Left renal cortex interstitium (tissue), 4 donors: ENCODE measurements around the gene ABCC1. TPM values are rescaled to one million over a fixed set of nuclear protein-coding genes. Genes with fewer than 3 reads are reported as not detected.
"Not testable (repeated sequence)": the region's sequence is repeated elsewhere in the genome, so short reads cannot be mapped to it uniquely, and the experiment has no call there.

Experiments used
- DNase-seq, 4 donors: peaks; one replicate each; pipeline ENCODE4 v3.0.0-alpha.2; 2013; ENCODE audit warnings: low read depth in 4 of 4, low spot score in 2 of 4, missing footprints in 1 of 4
- polyA plus RNA-seq, 4 donors: library from polyadenylated mRNA; unstranded; fragments of 120-200 nt; gene quantifications; one replicate each; pipeline ENCODE4 v1.2.1, GENCODE V29; 2013; ENCODE audit not compliant: insufficient read length in 4 of 4

Gene ABCC1
- polyA plus RNA-seq, result 10 to 100 TPM; 21.8 to 31.0 (median 25.1) TPM

DNA sequence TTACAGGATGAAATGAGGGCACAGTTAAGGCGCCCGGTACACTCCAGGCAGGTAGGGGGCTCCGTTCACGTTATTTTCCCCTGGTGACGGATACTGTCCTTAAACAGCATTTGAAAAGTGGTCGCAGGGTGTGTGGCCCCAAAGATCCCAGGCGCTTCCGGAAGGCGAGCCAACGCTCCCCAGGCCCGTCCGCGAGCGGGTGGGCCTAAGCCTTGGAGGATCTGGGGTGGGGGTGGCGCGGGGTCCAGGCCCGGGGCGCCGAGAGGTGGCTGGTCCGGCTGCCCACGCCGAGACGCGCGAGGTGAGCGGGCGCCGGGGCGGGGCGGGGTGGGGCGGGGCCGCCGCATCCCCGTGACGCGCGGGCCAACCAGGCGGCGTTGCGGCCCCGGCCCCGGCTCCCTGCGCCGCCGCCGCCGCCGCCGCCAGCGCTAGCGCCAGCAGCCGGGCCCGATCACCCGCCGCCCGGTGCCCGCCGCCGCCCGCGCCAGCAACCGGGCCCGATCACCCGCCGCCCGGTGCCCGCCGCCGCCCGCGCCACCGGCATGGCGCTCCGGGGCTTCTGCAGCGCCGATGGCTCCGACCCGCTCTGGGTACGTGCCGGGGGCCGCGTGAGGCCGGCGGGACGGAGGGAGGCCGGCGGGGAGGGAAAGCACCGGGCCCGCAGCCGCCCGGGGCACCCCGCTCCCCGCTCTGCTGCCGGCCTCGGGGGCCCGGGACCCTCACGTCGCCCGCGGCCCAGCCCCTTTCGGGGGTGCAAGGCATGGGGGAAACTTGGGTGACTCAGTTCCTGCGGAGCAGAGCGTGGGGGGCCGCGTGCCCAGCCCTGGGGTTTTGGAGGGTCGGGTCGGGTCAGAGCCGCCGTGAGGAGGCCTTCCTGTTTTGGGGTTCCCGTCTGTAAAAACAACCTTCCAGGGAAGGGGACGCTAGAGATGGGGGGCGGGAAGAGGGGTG lies at the start of gene ABCC1:
TSS of gene ABCC1 (plus strand) at position 407 of the 951 bp plus-strand sequence. CDS start at position 543, 136 bp downstream.
- peak in 1 of 4 donors; percentile 23 for DNase-seq

DNA sequence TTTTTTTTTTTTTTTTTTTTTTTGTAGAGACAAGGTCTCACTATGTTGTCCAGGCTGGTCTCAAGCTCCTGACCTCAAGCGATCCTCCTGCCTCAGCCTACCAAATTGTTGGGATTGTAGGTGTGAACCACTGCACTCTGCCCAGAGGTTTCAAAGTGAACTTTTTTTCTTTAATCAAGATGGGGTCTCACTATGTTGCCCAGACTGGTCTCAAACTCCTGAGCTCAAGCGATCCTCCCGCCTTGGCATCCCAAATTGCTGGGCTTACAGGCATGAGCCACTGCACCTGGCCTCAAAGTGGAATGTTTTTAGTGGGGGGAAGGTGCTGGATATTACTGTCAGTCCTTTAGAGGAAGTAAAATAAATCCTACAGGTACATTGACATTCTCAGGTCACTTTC lies 49.1 kb upstream of the ABCC1 start:
- no peak for DNase-seq

DNA sequence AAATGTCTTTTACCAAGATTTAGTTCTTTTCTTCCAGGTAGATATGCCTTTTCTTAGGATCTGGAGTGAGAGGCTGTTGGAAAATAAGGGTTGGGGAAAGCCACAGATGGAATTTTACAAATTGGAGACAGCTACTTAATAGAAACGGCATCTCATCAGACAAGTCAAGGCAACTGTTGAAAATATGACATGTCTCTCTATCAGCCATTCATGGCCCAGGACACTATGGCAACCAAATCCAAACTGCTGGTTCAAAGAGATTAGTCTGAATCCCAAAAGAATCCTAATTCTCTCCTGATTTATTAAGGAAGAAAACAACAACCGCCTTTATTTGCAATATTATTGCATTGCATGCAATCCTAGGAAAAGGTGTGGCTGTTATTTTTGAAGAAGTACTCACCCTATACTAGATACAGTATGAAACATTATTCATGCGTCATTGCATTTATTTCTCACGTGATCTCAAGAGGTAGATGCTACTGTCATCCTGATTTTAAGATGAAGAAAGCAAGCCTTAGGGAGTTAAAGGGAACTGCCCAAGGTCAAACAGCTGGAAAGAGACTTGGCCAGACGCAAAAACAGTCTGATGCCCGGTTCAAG lies 48.4 kb upstream of the ABCC1 start:
- DNase-seq, result no peak

DNA sequence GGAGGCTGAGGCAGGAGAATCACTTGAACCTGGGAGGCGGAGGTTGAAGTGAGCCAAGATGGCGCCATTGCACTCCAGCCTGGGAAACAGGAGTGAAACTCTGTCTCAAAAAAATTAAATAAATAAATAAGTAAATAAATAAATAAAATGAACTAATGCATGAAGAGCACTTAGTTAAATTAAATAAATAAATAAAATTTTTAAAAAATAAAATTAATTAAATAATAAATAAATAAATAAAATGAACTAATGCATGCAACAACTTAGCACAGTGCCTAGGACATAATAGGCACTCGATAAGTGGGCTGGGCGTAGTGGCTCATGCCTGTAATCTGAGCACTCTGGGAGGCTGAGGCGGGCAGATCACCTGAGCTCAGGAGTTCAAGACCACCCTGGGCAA lies 45.5 kb upstream of the ABCC1 start:
- DNase-seq, result no peak

- no peak for DNase-seq
Measured at GRCh38 chr16:15906439-15906838, 43.0 kb upstream of the ABCC1 start.

DNA sequence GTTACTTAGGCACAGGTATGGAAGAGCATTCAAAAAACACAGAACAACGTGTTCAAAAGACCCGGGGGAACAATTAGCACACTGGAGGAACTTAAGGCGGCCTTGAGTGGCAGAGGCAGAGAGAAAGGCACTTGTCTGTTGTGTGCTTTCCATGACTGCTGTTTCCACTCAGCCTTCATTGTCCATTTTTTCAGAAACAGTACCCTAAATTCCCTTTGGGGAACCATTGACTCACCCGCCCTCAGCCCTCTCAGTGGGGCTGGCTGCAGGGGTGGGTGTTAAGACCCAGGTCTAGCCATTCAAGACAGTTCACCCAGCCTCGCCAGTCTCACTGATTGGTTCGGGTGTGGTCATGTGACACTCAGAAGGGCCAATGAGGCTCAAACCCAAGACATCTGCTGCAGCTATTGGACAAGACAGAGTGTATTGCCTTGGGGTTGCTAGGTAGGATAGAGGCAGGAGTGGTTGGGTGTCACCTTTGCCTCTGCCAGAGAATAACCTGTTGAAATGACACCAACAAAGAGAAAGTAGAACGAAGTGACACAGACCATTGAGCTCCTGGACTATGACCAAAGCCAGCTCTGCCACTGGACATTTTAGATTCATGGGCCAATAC lies 41.4 kb upstream of the ABCC1 start:
- no peak for DNase-seq

GRCh38 chr16:15911198-15911597 lies 38.2 kb upstream of the ABCC1 start:
- DNase-seq, result no peak

- DNase-seq, result no peak
Measured at GRCh38 chr16:15913046-15913698, 36.2 kb upstream of the ABCC1 start.

DNA sequence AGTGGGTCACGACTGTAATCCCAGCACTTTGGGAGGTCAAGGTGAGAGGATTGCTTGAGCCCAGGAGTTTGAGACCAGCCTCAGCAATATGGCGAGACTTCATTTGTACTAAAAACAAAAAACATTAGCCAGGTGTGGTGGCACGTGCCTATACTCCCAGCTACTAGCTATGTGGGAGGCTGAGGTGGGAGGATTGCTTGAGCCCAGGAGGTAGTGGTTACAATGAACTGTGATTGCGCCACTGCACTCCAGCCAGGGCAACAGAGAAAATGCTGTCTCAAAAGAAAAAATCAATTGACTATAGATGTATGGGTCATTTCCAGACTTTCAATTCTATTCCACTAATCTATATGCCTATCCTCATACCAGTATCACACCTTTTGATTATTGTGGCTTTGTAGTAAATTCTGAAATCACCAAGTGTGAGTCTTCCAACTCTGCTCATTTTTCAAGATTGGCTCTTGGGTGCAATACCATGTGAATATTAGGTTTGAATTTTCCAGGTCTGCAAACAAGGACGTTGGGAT lies 33.8 kb upstream of the ABCC1 start:
- no peak for DNase-seq

DNA sequence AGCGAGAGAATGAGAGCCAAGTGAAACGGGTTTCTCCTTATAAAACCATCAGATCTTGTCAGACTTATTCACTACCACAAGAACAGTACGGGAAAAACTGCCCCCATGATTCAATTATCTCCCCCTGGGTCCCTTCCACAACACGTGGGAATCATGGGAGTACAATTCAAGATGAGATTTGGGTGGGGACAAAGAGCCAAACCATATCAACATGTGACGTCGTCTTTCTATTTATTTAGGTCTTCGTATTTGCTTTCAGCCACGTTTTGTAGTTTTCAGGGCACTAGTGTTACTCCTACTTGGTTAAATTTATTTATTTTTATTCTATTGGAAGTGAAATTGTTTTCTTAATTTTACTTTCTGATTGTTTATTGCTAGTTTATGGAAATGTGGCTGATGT lies 33.1 kb upstream of the ABCC1 start:
- no peak for DNase-seq

DNA sequence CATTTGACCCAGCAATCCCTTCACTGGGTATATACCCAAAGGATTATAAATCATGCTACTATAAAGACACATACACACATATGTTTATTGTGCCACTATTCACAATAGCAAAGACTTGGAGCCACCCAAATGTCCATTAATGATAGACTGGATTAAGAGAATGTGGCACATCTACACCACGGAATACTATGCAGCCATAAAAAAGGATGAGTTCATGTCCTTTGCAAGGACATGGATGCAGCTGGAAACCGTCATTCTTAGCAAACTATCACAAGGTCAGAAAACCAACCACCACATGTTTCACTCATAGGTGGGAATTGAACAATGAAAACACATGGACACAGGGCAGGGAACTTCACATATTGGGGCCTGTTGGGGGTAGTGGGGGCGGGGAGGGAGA lies 31.1 kb upstream of the ABCC1 start:
- not testable (repeated sequence) for DNase-seq

DNA sequence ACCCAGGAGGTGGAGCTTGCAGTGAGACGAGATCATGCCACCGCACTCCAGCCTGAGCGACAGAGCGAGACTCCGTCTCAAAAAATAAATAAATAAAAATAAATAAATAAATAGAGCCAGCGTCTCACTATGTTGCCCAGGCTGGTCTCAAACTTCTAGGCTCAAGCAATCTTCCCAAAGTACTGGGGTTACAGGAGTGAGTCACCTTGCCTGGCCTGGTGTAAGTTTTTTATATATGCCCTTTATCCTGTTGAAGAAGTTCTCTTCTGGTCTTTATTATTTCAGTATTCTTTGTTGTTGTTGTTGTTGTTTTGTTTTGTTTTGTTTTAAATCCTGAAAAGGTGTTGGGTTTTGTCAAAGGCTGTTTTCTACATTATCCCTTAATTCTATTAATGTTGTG lies 30.1 kb upstream of the ABCC1 start:
- no peak for DNase-seq

DNA sequence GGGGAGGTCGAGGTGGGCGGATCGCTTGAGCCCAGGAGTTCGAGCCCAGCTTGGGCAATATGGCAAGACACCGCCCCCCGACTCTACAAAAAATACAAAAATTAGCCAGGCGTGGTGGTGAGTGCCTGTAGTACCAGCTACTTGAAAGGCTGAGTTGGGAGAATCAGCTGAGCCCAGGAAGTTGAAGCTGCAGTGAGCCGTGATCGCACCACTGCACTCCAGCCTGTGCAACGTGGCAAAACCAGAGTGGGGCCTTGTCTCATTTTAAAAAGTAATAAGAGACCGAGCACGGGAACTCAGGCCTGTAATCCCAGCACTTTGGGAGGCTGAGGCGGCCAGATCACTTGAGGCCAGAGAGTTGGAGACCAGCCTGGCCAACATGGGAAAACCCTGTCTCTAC lies 24.4 kb upstream of the ABCC1 start:
- DNase-seq, result no peak

- no peak for DNase-seq
Measured at GRCh38 chr16:15925631-15926030, 23.8 kb upstream of the ABCC1 start.

GRCh38 chr16:15928261-15929104 lies 20.9 kb upstream of the ABCC1 start:
- DNase-seq, result no peak

DNA sequence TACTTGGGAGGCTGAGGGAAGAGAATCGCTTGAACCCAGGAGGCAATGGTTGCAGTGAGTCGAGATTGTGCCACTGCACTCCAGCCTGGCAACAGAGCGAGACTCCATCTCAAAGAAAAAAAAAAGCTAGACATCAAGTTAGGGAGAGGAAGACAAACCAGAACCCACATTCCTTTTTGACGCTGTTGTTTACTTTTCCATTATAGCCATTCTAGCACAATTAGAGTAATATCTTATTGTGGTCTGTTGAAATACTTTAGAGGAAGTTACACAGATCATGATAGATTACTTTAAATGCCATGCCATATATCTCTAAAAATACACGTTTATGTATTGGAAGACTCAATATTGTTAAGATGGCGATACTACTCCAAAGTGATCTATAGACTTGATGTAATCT lies 16.5 kb upstream of the ABCC1 start:
- DNase-seq, result no peak

- no peak for DNase-seq
Measured at GRCh38 chr16:15933781-15934180, 15.6 kb upstream of the ABCC1 start.

- DNase-seq, result no peak
Measured at GRCh38 chr16:15934991-15935390, 14.4 kb upstream of the ABCC1 start.

DNA sequence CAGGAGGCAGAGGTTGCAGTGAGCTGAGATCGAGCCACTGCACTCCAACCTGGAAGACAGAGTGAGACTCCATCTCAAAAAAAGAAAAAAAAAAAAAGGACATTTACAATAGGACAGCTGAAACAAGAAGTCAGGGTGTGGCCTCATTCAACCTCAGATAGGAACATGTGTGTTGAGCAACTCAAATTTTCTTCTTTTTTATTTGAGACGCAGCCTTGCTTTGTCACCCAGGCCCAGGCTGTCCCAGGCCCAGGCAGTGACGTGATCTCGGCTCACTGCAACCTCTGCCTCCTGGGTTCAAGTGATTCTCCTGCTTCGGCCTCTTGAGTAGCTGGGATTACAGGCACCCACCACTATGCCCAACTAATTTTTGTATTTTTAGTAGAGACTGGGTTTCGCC lies 12.6 kb upstream of the ABCC1 start:
- not testable (repeated sequence) for DNase-seq
